Left lung (tissue), 10 donors: ENCODE measurements around the gene DTYMK. TPM values are rescaled to one million over a fixed set of nuclear protein-coding genes. Genes with fewer than 3 reads are reported as not detected.

Experiments
- ATAC-seq: fragments of 200-7000 bp; cut with Tn5 transposase; one replicate; pipeline ENCODE4 v1.9.1; 2020; ENCODE audit warnings: moderate library complexity
- DNase-seq, 4 donors: peaks; one replicate each; pipeline ENCODE4 v3.0.0-alpha.2; 2013 to 2020
- H3K27ac ChIP-seq, 2 donors: fragments of 200-600 bp; sonication (generic) in 1 of 2; one replicate each; pipeline versions ENCODE4 v1.5.0 to v1.8.0; 2020 to 2021
- H3K27me3 ChIP-seq, 2 donors: fragments of 200-600 bp; sonication (generic) in 1 of 2; one replicate each; pipeline versions ENCODE4 v1.5.0 to v1.8.0; 2020 to 2021
- H3K36me3 ChIP-seq, 2 donors: fragments of 200-600 bp; sonication (generic) in 1 of 2; one replicate each; pipeline versions ENCODE4 v1.5.0 to v1.8.0; 2020 to 2021
- H3K4me1 ChIP-seq, 2 donors: fragments of 200-600 bp; one replicate each; pipeline ENCODE4 v1.8.0; 2021
- H3K4me3 ChIP-seq, 2 donors: fragments of 200-600 bp; sonication (generic) in 1 of 2; one replicate each; pipeline versions ENCODE4 v1.5.0 to v1.8.0; 2020 to 2021; ENCODE audit warnings: mild to moderate bottlenecking in 1 of 2
- H3K9me3 ChIP-seq, 2 donors: fragments of 200-600 bp; sonication (generic) in 1 of 2; one replicate each; pipeline versions ENCODE4 v1.5.0 to v1.8.0; 2020 to 2021
- intact Hi-C, 2 donors: fragments of 100-400 bp; cut with DNase I; formaldehyde crosslinking; loops; one replicate each; pipeline versions ENCODE4 v1.11.2 to v1.14.2; 2022
- polyA plus RNA-seq, 6 donors: library from polyadenylated mRNA; unstranded; fragments of 120-200 nt; gene quantifications; one replicate each; pipeline ENCODE4 v1.2.1, GENCODE V29; 2013; ENCODE audit not compliant: insufficient read length in 6 of 6
- total RNA-seq, 2 donors: library from RNA; stranded (reverse); fragmentation: NEBNext Ultra II Directional; extraction: Animal tissue kit (Norgen Biotek cat#: 25700); gene quantifications; one replicate each; pipeline ENCODE4 v1.2.1, GENCODE V29; 2021
- TF ChIP-seq, protein P1 (sequence below), 2 donors: fragments of 200-600 bp; sonication (generic) in 1 of 2; IDR thresholded peaks; one replicate each; pipeline versions ENCODE4 v1.5.0 to v1.8.0; 2021; ENCODE audit warnings: antibody characterized with exemption in 2 of 2
- donor health status: DM: no; HTN: yes; CAD: no.
- donor health status: DM: no; HTN: no; CAD: no.

Gene DTYMK
- total and polyA plus RNA-seq, 8 donors = 28.7 to 56.2 (median 42.2) TPM

DNA sequence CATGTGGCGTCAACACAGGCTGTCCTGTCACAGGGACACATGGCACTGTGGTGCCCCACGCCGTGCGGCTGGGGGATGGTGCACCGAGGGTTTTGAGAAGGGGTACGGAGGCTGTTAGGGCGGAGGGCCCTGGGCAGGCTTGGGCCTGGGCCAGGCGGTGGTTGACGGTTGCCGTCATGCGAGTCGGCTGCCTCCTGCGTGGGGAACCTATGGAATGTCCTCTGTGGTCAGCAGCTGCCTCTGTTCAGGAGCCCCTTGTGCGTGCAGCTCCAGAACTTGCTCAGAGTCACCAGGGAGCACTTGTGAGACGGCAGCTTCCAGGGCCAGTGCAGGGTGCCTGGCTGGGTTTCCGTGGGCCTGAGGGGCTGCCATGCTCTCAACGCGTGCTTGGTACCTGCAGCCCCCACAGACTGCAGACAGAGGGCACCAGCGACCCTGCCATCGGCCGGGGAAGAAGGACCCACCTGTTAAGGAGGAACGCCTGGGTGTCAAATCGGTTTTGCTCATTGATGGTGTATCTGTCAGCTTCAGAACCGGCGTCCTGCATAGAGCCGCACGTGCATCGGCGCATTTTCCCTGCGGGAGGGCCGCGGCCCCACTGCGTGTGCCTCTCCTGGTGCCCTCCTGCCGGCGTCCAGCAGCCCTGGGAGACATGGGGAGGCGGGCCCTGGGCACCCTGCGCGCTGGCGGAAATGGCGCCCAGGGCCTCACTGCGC is 37.8 kb upstream of the DTYMK start:
- ATAC-seq (no peak), DNase-seq (no peak)
- TF ChIP-seq, protein P1, sequence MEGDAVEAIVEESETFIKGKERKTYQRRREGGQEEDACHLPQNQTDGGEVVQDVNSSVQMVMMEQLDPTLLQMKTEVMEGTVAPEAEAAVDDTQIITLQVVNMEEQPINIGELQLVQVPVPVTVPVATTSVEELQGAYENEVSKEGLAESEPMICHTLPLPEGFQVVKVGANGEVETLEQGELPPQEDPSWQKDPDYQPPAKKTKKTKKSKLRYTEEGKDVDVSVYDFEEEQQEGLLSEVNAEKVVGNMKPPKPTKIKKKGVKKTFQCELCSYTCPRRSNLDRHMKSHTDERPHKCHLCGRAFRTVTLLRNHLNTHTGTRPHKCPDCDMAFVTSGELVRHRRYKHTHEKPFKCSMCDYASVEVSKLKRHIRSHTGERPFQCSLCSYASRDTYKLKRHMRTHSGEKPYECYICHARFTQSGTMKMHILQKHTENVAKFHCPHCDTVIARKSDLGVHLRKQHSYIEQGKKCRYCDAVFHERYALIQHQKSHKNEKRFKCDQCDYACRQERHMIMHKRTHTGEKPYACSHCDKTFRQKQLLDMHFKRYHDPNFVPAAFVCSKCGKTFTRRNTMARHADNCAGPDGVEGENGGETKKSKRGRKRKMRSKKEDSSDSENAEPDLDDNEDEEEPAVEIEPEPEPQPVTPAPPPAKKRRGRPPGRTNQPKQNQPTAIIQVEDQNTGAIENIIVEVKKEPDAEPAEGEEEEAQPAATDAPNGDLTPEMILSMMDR (IDR thresholded peaks at IDR 0.05) = no peak
- no peak overlapping the region for H3K4me3 ChIP-seq
- intact Hi-C loops = no loop called here
- peaks cover 0 to 72% of the 10 kb centered on the region in 2 donors for H3K36me3 ChIP-seq
- H3K27me3 ChIP-seq = no peaks in the 10 kb centered on the region
- peaks cover 0 to 3% of the 10 kb centered on the region in 2 donors for H3K4me1 ChIP-seq
- H3K9me3 ChIP-seq = peaks cover 0 to 12% of the 10 kb centered on the region in 2 donors
- H3K27ac ChIP-seq = no peak overlapping the region

DNA sequence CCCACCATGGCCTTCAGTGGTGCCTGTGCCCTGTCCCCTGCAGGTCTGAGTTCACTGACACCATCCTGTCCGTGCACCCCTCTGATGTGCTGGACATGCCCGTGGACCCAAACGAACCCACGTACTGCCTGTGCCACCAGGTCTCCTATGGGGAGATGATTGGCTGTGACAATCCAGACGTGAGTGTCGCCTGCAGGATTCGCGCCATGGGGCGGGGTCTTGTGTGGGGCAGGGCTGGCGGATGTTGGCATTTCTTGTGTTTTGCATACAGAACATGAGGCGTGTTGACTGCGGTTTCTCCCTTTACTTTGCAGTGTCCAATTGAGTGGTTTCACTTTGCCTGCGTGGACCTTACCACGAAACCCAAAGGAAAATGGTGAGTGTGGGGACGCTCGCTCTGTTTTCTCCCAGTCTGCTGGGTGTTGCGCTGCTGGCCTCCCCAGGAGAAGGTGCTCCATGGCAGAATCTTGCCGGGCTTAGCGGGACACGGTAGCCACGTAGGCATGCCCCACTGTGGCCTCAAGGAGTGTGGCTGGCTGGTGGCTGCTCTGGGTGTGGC is 36.4 kb upstream of the DTYMK start:
- H3K9me3 ChIP-seq = peaks cover 0 to 12% of the 10 kb centered on the region in 2 donors
- H3K36me3 ChIP-seq = peaks cover 0 to 85% of the 10 kb centered on the region in 2 donors
- H3K27me3 ChIP-seq = no peaks in the 10 kb centered on the region
- H3K27ac ChIP-seq = no peak overlapping the region
- TF ChIP-seq, protein P1 (IDR thresholded peaks at IDR 0.05) = no peak
- DNase-seq = no peak
- intact Hi-C loops = no loop called here
- no peak overlapping the region for H3K4me3 ChIP-seq
- no peak for ATAC-seq
- peaks cover 0 to 3% of the 10 kb centered on the region in 2 donors for H3K4me1 ChIP-seq

DNA sequence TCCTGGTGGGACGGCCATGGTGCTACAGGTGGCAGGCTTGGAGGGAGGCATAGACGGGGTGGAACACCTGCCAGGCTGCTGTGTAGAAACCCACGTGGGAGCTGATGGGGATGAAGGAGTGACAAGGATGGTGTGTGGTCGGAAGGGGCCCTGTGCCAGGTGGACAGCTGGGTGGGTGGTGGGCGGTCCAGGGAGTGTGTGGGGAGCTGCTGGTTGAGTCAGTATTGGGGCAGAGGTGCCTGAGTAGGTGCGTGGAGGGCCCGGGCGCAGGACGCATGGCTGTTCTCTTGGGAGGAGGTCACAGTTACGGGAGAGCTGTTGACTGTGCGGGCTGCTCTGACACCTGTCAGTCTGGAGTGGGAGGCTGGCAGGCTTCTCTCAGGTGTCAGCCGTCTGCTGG is 35.2 kb upstream of the DTYMK start:
- DNase-seq (peak in 1 of 4 donors; percentile 73), ATAC-seq (no peak)
- intact Hi-C loops = no loop called here
- TF ChIP-seq, protein P1 (IDR thresholded peaks at IDR 0.05) = no peak
- peaks cover 0 to 12% of the 10 kb centered on the region in 2 donors for H3K9me3 ChIP-seq
- no peaks in the 10 kb centered on the region for H3K27me3 ChIP-seq
- no peak overlapping the region for H3K27ac ChIP-seq
- peaks cover 0 to 92% of the 10 kb centered on the region in 2 donors for H3K36me3 ChIP-seq
- no peak overlapping the region for H3K4me3 ChIP-seq
- peaks cover 0 to 3% of the 10 kb centered on the region in 2 donors for H3K4me1 ChIP-seq

DNA sequence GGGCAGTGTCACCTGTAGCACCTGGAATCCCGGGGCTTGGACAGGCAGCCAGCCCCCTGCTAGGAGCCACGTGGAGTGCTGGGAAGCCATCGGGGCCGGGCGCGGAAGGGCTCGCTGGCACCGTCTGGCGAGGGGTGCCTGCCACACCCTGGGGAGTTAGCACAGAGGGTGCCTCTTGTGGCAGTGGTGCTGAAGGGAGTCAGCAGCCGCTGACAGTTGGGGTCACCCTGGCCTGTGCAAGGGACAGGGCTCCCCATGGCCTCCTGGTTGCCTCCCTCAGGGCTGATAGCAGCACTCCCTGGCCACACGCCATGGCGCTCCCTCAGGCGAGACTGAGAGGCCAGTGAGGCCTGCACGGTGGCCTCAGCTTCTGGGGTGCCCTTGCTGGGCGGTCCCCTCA is 33.9 kb upstream of the DTYMK start:
- TF ChIP-seq, protein P1 (IDR thresholded peaks at IDR 0.05) = no peak
- peak in 1 of 4 donors; percentile 60 for DNase-seq
- Histone ChIP-seq H3K36me3 (peaks cover 0 to 94% of the 10 kb centered on the region in 2 donors), H3K4me3 (no peak overlapping the region), H3K27me3 (no peaks in the 10 kb centered on the region), H3K4me1 (peaks cover 0 to 3% of the 10 kb centered on the region in 2 donors), H3K9me3 (peaks cover 0 to 12% of the 10 kb centered on the region in 2 donors), H3K27ac (no peak overlapping the region)
- ATAC-seq = peak; percentile 12
- intact Hi-C loops = no loop called here

DNA sequence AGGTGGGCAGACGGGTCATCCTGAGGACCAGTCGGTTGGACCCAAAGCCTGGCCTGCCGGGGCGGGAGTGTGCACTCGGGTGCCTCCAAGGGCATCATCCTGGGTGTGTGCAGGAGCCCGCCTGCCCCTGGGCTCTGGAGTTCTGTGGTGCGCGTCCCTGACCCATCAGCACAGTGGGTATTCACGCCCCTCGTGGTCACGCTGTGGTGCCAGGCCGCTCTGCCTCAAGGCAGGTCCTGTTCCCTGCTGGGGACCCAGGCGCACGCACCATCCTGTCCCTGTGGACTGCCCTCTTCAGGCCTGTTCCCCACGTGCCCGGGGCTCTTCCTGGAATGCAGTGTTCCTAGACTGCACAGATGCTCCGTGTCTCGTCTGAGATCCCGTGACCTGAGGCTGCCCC is 33.5 kb upstream of the DTYMK start:
- Histone ChIP-seq H3K27ac (no peak overlapping the region), H3K9me3 (peaks cover 0 to 12% of the 10 kb centered on the region in 2 donors), H3K27me3 (no peaks in the 10 kb centered on the region), H3K36me3 (peaks cover 0 to 92% of the 10 kb centered on the region in 2 donors), H3K4me1 (peaks cover 0 to 3% of the 10 kb centered on the region in 2 donors), H3K4me3 (no peak overlapping the region)
- intact Hi-C loops = no loop called here
- ATAC-seq (no peak), DNase-seq (peak in 1 of 4 donors; percentile 73)
- TF ChIP-seq, protein P1 (IDR thresholded peaks at IDR 0.05) = no peak
